Measurements from ENCODE around the gene RIN3.

The RIN3 gene

DNA sequence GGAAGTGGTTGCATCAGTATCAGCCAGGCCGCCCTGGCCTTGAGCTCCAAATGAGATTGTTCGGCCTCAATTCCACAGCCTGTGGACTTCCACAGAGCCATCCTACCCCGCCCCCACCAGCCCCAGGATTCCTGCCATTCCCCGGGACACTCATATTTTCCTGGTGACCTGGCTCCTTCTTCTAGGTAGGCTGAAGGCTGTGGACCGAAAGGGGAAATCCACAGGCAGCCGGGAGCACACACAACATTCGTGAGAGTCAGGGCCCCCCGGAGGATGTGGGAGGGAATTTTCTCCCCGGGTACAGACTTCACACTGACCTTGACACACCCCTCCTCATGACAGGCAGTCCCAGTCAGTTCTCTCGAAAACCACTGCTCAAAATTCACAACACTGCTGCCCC lies 39.9 kb downstream of the RIN3 start:
- FAIRE-seq (no peak), DNase-seq (ENCODE audit: low spot score) (peak; percentile 29)

DNA sequence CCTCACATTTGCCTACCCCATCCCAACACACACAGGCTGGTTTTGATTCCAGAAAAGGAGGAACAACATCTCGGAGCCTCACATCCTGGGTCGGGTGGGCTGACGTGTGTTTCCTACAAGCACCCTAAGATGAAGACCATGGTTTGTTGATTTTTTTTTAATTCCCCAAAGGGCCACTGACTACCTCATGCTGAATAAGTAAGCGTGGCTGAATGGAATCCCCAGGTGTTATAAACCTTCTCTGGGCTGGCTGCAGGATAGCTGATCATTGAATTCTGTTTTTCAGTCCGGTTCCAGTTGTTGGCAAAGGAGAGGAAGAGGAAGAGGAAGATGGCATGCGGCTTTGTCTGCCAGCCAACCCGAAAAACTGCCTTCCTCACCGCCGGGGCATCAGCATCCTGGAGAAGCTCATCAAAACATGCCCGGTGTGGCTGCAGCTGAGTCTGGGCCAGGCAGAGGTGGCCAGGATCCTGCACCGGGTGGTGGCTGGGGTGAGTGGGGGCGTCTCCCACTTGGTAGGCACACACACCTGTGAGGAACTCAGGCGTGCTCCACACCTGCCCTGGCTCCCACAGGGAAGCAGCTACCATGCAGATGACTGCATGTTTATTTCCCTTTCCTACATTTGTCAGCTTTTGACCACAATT lies 42.0 kb downstream of the RIN3 start:
- FAIRE-seq, result no peak
- DNase-seq (ENCODE audit: low spot score), result no peak

DNA sequence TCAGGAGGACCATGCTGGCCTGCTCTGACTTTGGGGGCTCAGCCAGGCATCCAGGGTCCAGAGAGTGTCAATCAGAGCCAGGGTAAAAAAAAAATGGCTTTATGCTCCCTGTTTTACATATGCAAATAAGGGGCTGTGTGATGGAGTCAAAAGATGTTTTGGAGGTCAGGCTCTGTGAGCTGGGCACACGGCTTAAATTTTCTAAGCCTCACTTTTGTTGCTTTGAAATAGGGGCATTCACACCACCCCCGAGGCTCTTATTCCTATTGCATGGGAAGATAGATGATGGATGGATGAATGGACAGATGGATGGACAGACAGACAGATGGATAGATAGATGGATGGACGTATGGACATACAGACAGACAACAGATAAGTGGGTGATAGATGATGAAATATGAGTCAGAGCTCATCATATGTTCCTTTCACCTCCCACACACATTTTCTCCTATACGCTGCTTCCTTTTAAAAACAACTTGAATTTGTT lies 42.7 kb downstream of the RIN3 start:
- FAIRE-seq (no peak), DNase-seq (ENCODE audit: low spot score) (no peak)

DNA sequence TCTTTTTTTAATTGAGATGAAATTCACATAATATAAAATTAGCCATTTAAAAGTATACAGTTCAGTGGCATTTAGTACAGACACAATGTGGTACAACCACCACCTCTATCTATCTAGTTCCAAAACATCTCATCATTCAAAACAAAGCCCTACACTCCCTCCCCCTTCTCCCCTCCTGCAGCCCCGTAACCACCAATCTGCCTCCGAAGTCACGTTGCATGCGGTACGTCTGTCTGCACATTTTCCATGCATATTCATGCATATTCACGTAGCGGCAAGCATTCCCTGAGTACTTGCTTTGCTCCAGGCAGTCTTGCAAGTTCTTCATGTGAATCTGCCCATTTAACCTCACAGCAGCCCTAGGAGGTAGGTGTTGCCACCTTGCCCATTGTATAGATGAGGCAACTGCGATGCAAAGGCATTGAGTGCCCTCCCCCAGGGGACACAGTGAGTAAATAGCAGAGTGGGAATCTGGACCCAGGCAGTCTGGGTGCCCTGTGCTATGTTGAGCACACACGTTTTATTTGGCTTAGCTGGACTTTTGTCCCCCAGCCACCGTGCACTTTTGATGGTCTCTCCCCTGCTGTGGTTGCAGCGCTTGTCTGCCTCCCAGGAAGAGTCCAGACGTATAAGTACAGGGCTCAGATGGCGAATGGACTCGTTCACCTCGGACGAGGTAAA lies 43.4 kb downstream of the RIN3 start:
- FAIRE-seq, result no peak
- DNase-seq (ENCODE audit: low spot score), result no peak

DNA sequence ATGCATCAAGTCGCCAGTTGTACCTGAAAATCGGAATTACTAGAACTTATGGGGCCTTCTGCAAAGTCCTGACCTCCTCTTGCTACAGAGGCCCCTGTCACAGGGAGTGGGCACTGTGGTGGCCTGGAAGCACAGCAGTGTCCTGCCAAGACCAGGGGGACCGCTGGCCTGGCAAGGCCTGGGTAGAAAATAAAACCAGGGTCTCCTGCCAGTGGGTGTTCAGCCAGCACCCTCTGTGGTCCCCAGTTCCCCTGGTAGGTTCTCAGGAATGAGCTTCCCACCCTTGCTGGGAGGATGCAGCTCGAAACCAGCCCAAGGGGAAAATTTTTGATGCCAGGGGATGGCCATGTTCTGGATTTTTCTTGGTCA lies 43.9 kb downstream of the RIN3 start:
- FAIRE-seq (no peak), DNase-seq (ENCODE audit: low spot score) (no peak)

DNA sequence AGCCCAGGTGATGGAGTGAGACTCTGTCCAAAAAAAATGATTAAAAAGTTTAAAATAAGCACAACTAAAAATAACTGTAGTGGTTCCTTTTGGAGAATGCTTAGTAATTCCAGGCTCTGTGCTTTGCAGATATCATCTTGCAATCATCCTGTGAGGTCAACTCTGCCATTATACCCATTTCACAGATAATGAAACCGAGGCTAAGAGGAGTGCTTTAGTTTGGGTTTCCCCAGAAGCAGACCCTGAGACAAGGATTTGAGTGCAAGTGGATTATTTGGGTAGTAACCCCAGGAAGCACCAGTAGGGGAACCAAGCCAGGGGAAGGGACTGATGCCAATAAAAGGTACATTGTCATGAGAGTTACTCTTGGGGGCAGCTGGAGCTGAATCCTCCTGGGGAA lies 44.7 kb downstream of the RIN3 start:
- DNase-seq (ENCODE audit: low spot score) (no peak), FAIRE-seq (no peak)

DNA sequence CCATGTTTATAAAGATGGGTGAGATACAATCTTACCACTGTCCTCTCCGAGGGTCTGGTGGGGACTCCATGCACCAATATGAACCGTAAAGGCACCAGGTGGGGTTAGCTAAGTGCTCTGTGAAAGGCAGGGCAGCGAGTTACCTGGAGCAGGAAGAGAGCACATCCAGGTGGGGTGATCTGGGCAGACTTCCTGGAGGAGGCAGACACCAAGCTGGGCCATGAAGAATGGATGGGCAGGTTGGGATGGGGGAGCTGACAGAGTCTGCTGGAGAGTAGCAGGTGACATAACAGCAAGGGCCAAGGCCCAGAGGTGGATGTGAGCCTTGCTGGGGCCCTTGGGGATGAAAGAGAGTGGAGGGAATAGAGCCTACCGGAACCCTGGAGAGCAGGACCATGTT lies 45.9 kb downstream of the RIN3 start:
- FAIRE-seq, result no peak

DNA sequence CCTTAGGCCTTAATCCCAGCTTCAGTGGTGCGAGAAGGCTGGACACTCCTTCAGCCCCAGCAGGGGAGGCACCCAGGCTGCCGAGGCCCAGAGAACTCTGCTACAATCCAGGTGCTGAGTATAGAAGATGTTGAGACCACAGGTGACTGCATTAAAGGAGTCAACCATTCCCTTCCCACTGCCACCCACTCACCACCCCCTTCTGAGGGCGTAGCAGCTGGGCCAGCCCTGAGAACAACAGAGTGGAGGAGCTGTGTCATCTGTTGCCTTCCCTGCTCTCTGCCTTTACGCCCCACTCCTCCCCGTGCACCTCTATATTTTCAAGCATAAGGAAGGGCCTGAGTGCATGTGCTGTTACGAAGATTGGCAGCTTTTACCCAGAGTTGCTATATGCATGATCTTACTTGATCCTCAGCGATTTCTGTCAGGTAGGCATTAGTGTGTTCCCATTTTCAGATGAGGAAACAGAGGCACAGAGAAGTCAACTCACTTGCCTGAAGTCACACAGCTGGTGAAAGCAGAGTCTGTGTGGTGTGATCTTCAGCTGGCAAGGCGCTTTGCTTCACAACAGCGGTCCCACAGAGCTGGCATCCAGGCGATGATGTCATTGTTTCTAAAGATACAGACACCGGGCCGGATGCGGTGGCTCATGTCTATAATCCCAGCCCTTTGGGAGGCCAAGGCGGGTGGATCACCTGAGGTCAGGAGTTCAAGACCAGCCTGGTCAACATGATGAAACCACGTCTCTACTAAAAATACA lies 46.7 kb downstream of the RIN3 start:
- FAIRE-seq, result no peak
- no peak for DNase-seq (ENCODE audit: low spot score)

More for the DNA sequence above, 45.9 kb downstream of the RIN3 start:
- DNase-seq (ENCODE audit: low spot score), result no peak

DNA sequence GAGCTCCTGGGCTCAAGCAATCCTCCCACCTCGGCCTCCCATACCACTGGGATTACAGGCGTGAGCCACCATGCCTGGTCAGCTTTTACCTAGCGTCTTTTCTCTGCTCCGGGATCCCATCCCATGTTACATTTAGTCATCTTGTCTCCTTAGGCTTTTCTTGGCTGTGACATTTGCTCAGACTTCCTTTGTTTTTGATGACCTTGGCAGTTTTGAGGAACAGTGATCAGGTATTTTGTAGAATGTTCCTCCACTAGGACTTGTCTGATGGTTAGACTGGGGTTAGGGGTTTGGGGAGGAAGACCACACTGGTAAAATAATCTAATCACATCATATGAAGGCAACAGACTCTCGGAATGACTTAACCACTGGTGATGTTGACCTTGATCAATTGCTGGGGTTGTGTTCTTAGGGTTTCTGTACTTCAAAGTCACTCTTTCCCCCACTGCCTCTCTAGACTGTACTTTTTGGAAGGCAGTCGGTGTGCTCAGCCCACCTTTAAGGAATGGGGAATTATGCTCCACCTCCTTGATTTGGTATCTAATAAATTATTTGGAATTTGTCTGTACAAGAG lies 48.4 kb downstream of the RIN3 start:
- DNase-seq (ENCODE audit: low spot score) (no peak), FAIRE-seq (no peak)

DNA sequence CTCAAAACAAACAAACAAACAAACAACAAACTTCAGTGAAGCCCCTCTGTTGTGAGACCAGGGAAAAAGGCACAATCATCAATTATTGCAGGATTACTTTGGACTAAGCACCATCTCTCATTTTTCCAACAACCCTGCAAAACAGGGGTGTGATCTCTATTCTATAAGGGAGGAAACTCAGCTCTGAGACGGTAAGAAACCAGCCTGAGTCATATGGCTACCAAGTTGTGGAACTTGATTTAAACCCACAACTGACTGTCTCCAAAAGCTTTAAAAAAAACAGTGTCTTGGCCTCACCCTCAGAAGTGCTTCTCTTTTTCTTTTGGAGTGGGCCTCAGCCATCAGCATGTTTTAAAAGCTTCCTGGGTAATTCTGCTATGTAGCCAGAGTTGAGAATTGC lies 49.8 kb downstream of the RIN3 start:
- DNase-seq (ENCODE audit: low spot score) (no peak), FAIRE-seq (no peak)

DNA sequence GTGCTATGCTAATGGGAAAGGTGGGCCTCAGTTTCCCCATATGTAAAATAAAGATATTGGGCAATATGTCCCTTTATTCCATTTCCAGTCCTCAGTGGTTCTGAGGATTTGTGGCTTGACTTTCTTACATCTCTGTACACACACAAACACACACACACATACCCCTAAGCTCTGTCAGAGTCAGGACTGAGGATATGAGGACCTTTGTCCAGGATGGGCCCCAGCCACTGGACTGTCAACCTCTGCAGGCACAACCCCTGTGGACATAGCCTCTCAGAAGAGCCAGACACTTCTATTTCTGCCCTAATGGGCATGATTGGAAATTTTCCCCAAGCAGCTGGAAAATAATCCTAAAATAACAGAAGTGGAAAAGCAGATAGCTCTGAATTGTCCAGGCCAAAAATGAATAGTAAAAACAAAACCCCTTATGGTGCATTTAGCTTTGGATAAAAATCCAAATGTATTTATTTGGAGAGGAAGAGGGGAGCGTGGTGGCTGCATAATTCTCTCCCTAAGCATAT lies 50.2 kb downstream of the RIN3 start:
- FAIRE-seq (no peak), DNase-seq (ENCODE audit: low spot score) (no peak)

DNA sequence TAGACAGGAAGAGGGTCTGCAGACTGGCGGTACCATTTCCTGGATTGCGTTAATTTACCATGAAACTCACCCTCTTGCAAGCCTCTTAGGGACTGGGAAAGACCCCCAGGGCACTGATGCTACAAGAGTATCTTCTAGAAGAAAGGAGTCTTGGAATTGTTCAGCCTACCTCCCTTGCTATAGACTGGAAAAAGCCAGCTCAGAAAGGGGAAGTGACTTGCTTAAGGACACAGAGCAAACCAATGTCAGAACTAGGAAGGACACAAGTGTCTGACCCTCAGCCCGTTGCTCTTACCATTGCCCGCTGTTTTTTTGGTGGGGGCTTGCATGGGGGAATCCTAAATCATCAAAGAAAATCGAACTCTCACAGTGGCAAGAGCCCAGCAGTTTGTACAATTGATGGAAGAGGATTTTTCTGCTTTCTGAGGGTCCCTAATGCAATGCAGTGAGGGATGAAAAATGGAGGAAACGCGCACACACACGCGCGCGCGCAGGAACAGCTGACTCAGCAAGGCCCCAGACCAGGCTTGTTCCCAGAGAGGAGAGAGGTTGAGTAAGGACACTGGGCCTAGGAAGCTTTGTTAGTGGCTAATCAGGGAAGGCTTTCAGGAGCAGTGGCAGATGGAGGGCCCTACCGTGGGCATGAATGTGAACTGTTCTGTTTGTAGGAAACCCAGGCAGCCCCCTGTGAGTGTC lies 50.9 kb downstream of the RIN3 start:
- FAIRE-seq, result no peak
- no peak for DNase-seq (ENCODE audit: low spot score)

DNA sequence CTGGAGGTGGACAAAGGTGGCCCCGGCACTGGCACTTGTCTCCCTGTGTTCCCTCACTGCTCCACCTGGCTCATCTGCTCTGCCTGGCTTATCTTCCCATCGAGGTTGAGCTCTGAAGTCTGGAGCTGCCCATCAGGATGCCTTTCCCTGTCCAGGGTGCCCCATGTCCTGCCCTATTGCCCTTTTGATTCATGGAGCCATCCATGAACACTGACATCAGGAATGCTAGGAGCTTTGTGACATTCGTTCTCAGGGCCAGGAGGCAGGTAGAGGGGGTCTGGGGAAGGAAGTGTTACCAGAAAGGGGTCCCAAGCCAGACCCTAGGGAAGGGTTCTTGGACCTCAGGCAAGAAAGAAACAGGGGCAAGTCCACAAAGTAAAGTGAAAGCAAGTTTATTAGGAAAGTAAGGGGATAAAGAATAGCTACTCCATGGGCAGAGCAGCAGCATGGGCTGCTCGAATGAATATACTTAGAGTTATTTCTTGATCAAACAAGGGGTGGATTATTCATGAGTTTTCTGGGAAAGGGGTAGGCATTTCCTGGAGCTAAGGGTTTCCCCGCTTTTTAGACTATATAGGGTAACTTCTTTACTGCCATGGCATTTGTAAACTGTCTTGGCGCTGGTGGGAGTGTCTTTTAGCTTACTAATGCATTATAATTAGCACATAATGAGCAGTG lies 51.6 kb downstream of the RIN3 start:
- no peak for FAIRE-seq

DNA sequence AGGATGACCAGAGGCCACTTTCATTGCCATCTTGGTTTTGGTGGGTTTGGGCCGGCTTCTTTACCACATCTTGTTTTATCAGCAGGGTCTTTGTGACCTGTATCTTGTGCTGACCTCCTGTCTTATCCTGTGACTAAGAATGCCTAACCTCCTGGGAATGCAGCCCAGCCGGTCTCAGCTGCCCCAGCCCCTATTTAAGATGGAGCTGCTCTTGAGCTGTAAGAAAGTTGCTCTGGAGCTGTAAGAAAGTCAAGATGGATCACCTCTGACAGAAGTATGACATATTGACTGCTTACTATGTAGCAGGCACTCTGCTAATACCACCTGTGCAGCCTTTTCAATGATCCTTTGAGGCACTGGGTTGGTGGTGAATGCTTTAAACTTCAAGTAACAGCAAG lies 52.1 kb downstream of the RIN3 start:
- DNase-seq (ENCODE audit: low spot score) (no peak), FAIRE-seq (no peak)

More for the DNA sequence above, 51.6 kb downstream of the RIN3 start:
- no peak for DNase-seq (ENCODE audit: low spot score)

DNA sequence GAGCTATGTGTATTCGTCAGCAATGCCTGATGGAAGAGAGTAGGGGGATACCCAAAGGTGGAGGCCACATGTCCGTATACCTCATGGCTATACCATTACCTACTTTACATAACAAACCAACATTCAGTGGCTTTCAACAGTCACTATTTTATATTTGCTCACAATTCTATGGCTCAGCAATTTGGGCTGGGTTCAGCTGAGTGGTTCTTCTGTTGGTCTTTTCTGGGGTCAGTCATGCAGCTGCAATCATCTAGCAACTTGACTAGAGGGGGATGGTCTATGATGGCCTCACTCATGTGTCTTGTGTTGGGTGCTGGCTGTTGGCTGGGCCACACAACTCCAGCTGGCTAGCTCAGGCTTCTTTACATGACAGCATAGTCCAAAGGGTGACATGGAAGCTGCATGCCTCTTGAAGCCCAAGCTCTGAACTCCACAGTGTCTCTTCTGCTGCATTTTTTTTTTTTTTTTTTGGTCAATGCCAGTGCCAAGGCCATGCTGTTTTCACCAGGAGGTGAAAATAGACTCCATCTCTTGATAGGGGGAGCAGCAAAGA lies 53.7 kb downstream of the RIN3 start:
- FAIRE-seq, result no peak

DNA sequence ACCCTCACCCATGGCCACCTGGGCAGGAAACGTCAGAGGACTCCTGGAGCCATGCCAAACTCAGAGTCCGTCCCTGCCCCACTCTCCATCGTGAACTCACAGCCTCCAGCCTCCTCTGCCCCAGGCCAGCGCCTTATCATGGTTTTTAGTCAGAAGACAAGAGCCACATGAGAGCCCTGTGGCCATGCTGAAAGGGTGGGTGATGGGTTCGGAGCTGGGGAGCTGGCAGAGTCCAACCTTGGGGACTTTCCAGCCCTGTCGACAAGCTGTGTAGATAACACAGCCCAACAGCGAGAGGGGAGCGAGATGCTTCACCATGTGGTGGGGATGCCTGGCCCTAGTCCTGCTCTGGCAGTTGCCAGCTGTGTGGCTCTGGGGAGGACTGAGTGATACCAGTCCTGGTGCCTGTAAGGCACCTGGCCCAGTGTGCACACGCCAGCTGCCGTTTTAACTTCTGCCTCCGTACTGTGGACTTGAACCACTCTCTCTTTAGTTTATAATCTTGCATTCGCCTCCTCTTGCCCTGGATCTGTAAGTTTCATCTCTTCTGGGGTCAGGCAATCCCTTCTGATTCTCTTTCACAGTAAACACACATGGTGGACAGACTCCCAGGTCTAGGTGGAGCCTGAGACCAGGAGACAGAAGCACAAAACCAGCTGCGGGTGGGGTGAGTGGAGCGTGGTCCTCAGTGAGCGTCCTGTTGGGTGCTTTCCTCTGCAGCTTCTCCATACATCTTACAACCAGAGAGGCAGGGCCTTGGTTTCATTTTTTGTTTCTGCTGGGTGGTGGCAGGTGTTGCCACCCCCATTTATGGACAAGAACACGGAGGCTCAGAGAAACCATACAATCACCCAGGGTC lies 55.3 kb downstream of the RIN3 start:
- no peak for DNase-seq (ENCODE audit: low spot score)
- no peak for FAIRE-seq

More for the DNA sequence above, 53.7 kb downstream of the RIN3 start:
- no peak for DNase-seq (ENCODE audit: low spot score)

DNA sequence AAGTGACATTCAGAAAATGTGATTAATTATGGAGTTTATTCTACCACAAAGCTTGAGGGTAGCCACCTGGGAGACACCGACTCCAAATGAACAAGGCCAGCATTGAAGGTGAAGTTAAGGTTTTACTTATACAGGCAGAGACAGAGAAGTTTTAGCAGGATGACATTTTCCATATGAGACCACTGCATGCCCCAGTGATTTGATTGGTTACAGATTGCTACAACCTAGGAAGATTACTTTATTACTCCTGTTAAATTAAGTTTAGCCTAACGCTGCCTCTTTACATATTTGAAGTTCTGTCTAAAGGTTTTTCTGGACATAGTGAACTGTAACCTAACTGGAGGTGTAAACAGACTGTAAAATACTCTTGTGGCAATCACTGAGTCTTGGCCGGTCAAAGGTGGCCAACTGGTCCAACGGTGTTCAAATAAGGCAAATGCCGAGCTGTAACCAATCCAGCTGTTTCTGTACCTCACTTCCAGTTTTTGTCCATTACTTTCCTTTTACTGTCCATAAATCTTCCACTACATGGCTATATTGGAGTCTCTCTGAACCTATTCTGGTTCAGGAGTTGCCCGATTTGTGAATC lies 57.2 kb downstream of the RIN3 start:
- FAIRE-seq, result no peak
- DNase-seq (ENCODE audit: low spot score), result no peak

DNA sequence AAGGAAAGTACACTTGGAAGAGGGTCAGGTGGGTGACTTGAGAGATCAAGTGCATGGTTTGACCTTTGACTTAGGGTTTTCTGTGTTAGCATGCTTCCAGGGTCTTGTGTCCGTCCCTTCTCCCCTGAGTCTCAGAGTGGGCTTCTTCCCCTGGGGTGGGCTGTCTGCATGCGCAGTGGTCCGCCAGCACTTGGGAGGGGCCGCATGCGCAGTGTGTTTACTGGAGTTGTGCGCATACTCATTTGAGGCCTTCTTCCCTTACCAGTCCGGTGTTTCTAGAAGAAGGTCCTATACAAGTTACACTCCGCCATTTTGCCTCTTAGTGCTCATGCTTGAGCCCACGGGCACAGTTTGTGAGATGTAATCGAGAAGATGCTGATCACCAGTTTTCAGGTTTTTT lies 58.5 kb downstream of the RIN3 start:
- FAIRE-seq, result no peak
- DNase-seq (ENCODE audit: low spot score), result no peak

All from RCC 7860 (cell line).